Uterus (tissue), 4 donors: Measurements from ENCODE around the gene ISYNA1. TPM values are rescaled to one million over a fixed set of nuclear protein-coding genes. Genes with fewer than 3 reads are reported as not detected.

Experiments
- DNase-seq, 2 donors: peaks; one replicate each; pipeline ENCODE4 v3.0.0-alpha.2; 2019 to 2020
- H3K27ac ChIP-seq, 2 donors: fragments of 200-600 bp; sonication (generic); 1 replicate in 1 of 2; 2 replicates in 1 of 2; pipeline ENCODE4 v1.5.1; 2016 to 2018
- H3K27me3 ChIP-seq, 2 donors: fragments of 200-600 bp; sonication (generic); one replicate each; pipeline ENCODE4 v1.5.1; 2018 to 2019; ENCODE audit warnings: control low read depth in 1 of 2
- H3K36me3 ChIP-seq, 2 donors: fragments of 200-600 bp; sonication (generic); one replicate each; pipeline ENCODE4 v1.5.1; 2019; ENCODE audit warnings: control low read depth in 1 of 2
- H3K4me1 ChIP-seq, 2 donors: fragments of 200-600 bp; sonication (generic); one replicate each; pipeline ENCODE4 v1.5.1; 2018 to 2019; ENCODE audit warnings: control low read depth in 1 of 2
- H3K4me3 ChIP-seq, 2 donors: fragments of 200-600 bp; sonication (generic); 1 replicate in 1 of 2; 2 replicates in 1 of 2; pipeline ENCODE4 v1.5.1; 2018 to 2019; ENCODE audit warnings: mild to moderate bottlenecking in 1 of 2
- H3K9me3 ChIP-seq, 2 donors: fragments of 200-600 bp; sonication (generic); one replicate each; pipeline ENCODE4 v1.5.1; 2019; ENCODE audit warnings: control low read depth in 1 of 2
- CTCF ChIP-seq, 4 experiments: fragments of 200-600 bp in 2 of 4; fragments of 450-650 bp in 2 of 4; sonication (generic) in 2 of 4; IDR thresholded peaks; one replicate each; pipeline ENCODE4 v1.5.1; 2016 to 2019; ENCODE audit warnings: antibody characterized with exemption in 4 of 4, mild to moderate bottlenecking in 2 of 4, moderate library complexity in 1 of 4
- POLR2A ChIP-seq, 2 donors: fragments of 450-650 bp; IDR thresholded peaks; one replicate each; pipeline ENCODE4 v1.6.1; 2016; ENCODE audit warnings: antibody characterized with exemption in 2 of 2, mild to moderate bottlenecking in 1 of 2, moderate library complexity in 1 of 2
- intact Hi-C: fragments of 100-400 bp; cut with DNase I; formaldehyde crosslinking; loops from one replicate; pipeline ENCODE4 v1.15.1; 2023; ENCODE audit warnings: low total_unique reads
- total RNA-seq, 4 donors: library from RNA; depleted of rRNA in 3 of 4; stranded (reverse); fragments of >200 nt in 3 of 4; gene quantifications; one replicate each; pipeline versions ENCODE4 v1.1.0 to v1.2.4, GENCODE V29; 2014 to 2023
- donor health status: DM: yes; HTN: yes; CAD: no.

ISYNA1 gene
- total RNA-seq, 4 donors from 2014 or later, result 56.8 to 152 (median 106) TPM

GRCh38 chr19:18428173-18428786 lies 9.7 kb downstream of the ISYNA1 start:
- TF ChIP-seq POLR2A (IDR thresholded peaks at IDR 0.05) (no peak), CTCF (IDR thresholded peaks at IDR 0.05) (no peak)
- peaks cover 0 to 26% of the 10 kb centered on the region in 2 donors for H3K4me1 ChIP-seq
- H3K9me3 ChIP-seq, result no peaks in the 10 kb centered on the region

DNA sequence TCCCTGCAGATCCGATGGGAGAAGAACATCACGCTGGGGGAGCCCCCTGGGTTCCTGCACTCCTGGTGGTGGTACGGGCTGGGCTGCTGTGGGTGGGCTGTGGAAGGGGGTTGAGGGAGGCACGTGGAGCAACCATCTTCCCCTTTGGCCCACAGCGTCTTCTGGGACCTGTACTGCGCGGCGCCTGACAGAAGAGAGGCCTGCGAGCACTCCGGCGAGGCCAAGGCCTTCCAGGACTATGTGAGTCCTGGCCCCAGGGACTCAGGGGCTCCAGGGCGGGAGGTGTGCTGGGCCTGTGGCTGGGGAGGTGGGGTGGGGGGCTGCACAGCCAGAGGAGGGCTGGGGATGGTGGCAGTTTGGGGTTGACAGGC lies 10.2 kb downstream of the ISYNA1 start:
- H3K27ac ChIP-seq, result peak overlapping the region in 1 of 2 donors; percentile 80

More at GRCh38 chr19:18428173-18428786, 9.7 kb downstream of the ISYNA1 start:
- no peak for DNase-seq
- no peaks in the 10 kb centered on the region for H3K36me3 ChIP-seq
- intact Hi-C loops, result no loop called here
- no peak overlapping the region for H3K4me3 ChIP-seq
- H3K27me3 ChIP-seq, result no peaks in the 10 kb centered on the region
- peak overlapping the region; percentile 78 to 85 for H3K27ac ChIP-seq

GRCh38 chr19:18427080-18427742 lies 10.7 kb downstream of the ISYNA1 start:
- Histone ChIP-seq H3K36me3 (no peaks in the 10 kb centered on the region), H3K9me3 (no peaks in the 10 kb centered on the region), H3K4me1 (peaks cover 0 to 24% of the 10 kb centered on the region in 2 donors), H3K27me3 (no peaks in the 10 kb centered on the region), H3K4me3 (no peak overlapping the region), H3K27ac (peak overlapping the region; percentile 80 to 86)
- TF ChIP-seq POLR2A (IDR thresholded peaks at IDR 0.05) (no peak), CTCF (IDR thresholded peaks at IDR 0.05) (no peak)
- DNase-seq, result no peak
- intact Hi-C loops, result no loop called here

More for the DNA sequence above, 10.2 kb downstream of the ISYNA1 start:
- DNase-seq, result no peak
- Histone ChIP-seq H3K4me1 (peaks cover 0 to 26% of the 10 kb centered on the region in 2 donors), H3K36me3 (no peaks in the 10 kb centered on the region), H3K9me3 (no peaks in the 10 kb centered on the region), H3K4me3 (no peak overlapping the region), H3K27me3 (no peaks in the 10 kb centered on the region)
- intact Hi-C loops, result no loop called here
- no peak for TF ChIP-seq CTCF (IDR thresholded peaks at IDR 0.05)
- TF ChIP-seq POLR2A (IDR thresholded peaks at IDR 0.05), result no peak

DNA sequence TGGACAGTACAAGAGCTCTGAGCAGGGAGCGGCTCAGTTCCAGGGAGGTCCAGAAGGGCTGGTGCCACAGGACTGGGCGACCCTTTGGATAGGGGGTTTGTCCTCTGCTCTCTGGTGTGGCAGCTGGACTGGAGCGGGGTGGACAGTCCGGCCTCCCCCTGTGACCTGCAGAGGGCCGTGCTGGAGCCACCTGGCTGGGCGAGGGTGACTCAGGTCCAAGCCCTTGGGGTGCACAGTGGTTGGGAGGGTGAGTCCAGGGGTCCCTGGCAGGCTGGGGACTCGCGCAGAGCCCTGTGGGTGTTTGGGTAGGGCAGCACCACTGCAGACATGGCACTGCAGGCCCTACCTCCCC lies 11.5 kb downstream of the ISYNA1 start:
- Histone ChIP-seq H3K27me3 (no peaks in the 10 kb centered on the region), H3K36me3 (no peaks in the 10 kb centered on the region), H3K4me1 (peaks cover 0 to 26% of the 10 kb centered on the region in 2 donors), H3K27ac (peak overlapping the region; percentile 80 to 86), H3K9me3 (no peaks in the 10 kb centered on the region), H3K4me3 (no peak overlapping the region)
- DNase-seq, result no peak
- TF ChIP-seq POLR2A (IDR thresholded peaks at IDR 0.05) (no peak), CTCF (IDR thresholded peaks at IDR 0.05) (no peak)
- intact Hi-C loops, result no loop called here
